LNCAP (cell line): ENCODE results near the gene NVL.

ENCODE experiments used
- TF ChIP-seq, protein P1 (sequence below): fragments of 450-650 bp; IDR thresholded peaks from 2 replicates; pipeline ENCODE4 v1.5.1; 2017; ENCODE audit warnings: mild to moderate bottlenecking

The NVL gene

DNA sequence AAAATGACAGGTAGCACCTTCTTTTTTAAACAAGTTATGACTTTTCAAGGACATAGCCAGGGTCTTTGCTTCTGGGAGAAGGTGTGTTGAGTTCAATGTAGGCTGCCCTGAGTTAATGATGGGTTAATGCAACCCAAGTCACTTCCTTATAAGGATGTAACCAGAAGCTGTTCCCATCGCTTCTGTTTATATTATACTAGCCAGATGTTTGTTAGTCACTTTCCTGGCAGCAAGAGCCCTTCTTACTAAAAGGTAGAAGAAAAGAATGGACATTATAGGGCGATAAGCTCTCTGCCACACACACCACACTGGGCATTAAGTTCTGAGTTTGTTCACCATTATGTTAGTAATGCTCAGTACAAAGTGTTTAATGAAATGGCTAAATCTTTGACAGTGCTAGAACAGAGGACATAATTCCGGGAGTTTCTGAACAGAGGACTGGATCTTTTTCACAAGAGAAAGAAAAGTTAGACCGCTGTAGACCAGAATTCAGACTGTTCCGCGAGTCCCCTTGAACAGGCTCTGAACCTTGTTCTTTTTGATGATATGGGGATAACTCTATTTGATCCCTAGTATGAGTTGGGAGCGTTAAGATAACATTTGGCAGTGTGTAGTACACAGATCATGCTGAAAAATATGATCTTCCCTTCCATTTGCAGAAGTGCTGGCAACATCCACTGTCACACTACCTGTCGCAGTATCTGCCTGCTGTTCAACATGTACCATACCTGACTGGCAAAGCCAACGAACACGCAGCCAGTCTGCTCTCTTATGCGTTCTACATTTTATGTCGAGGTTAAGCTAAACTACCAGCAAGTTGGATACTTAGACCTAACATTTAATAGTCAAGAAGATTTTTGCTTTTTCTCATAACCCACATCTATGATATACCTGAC, 105.9 kb downstream of the NVL start:
- TF ChIP-seq, protein P1, sequence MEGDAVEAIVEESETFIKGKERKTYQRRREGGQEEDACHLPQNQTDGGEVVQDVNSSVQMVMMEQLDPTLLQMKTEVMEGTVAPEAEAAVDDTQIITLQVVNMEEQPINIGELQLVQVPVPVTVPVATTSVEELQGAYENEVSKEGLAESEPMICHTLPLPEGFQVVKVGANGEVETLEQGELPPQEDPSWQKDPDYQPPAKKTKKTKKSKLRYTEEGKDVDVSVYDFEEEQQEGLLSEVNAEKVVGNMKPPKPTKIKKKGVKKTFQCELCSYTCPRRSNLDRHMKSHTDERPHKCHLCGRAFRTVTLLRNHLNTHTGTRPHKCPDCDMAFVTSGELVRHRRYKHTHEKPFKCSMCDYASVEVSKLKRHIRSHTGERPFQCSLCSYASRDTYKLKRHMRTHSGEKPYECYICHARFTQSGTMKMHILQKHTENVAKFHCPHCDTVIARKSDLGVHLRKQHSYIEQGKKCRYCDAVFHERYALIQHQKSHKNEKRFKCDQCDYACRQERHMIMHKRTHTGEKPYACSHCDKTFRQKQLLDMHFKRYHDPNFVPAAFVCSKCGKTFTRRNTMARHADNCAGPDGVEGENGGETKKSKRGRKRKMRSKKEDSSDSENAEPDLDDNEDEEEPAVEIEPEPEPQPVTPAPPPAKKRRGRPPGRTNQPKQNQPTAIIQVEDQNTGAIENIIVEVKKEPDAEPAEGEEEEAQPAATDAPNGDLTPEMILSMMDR: no peak

DNA sequence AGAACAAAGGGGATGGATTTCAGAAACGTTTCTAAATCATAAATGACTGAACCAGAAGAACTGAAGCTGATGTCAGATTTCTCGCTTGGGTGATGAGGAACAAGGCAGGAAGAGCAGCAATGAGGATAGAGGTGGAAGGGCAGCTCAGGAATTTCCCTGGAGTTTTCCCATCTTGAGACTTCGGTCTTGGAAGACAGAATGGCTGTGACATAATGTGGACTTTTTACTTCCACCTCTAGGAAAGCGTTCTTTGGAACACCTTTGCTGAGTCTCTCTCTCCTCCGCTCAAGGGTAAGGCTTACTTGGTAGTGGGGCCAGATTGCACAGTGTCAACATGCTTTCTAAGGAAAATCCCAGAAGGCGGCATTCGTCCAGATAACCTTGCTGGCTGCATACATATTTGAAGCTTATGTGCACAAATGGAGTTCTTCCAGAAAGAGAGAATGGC, 110.3 kb downstream of the NVL start:
- TF ChIP-seq, protein P1: no peak

DNA sequence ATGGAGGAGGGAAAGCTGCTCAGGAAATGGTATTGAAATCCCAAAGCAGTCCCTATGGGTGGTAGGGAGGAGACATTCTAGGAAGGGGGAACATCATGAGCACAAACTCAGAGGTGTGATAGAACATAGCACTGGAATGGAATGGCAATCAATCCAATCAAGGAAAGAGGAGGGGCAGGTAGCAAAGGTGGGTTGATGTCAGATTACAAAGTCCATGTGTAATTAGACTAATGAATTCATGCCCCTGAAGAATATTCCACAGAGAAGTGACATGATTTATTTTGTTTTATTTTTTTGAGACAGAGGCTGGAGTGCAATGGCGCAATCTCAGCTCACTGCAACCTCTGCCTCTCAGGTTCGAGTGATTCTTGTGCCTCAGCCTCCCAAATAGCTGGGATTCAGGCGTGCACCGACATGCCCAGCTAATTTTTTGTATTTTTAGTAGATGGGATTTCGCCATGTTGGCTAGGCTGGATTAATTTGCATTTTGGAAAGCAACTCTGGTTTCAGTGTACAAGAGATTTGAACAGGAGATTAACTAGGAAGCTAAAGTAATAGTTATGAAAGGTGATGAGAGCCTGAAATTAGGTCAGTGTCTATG, 110.9 kb downstream of the NVL start:
- TF ChIP-seq, protein P1: no peak

DNA sequence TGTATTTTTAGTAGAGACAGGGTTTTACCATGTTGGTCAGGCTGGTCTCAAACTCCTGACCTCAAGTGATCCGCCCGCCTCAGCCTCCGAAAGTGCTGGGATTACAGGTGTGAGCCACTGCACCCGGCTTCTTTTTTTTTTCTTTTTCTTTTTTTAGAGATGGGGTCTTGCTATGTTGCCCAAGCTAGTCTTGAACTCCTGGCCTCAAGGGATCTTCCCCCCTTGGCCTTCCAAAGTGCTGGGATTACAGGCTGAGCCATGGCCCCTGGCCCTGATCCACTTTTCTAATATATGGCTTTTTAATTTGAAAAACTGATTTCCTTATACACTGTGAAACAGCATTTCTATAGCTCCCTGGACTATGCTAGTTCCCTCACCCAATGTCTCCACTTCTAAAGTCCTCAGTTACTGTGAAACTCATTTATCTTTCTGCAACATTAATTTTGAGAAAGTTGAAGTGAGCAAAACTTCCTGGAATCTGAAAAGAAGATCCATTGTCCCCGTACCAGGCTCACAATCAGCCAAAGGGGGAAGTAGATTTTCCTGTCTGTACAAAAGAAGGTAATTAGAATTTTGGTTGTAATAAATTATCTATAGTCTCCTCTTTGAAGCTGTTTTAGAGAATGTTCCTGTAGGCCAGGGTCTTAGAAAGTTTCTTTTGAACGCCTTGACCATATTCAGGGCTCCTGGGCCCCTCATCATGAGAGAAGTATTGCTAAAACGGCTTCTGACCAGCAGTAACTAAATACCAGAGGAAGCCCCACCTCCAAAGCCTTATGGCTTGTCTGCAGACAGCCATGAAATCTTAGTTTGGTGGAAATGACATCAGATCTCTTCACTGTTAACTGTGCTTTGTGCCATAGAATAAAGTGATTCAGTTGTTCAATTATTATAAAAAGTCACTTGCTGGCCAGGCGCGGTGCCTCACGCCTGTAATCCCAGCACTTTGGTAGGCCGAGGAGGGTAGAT, 112.0 kb downstream of the NVL start:
- TF ChIP-seq, protein P1: no peak

DNA sequence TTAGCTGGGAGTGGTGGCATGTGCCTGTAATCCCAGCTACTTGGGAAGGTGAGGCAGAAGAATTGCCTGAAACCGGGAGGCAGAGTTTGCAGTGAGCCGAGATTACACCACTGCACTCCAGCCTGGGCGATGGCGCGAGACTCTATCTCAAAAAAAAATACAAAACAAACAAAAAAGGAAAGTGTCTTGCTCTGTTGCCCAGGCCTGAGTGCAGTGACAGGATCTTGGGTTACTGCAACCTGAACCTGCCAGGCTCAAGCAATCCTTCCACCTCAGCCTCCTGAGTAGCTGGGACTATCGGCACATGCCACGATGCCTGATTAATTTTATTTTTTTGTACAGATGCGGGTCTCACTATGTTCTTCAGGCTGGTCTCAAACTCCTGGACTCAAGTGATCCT, 113.6 kb downstream of the NVL start:
- TF ChIP-seq, protein P1: no peak

DNA sequence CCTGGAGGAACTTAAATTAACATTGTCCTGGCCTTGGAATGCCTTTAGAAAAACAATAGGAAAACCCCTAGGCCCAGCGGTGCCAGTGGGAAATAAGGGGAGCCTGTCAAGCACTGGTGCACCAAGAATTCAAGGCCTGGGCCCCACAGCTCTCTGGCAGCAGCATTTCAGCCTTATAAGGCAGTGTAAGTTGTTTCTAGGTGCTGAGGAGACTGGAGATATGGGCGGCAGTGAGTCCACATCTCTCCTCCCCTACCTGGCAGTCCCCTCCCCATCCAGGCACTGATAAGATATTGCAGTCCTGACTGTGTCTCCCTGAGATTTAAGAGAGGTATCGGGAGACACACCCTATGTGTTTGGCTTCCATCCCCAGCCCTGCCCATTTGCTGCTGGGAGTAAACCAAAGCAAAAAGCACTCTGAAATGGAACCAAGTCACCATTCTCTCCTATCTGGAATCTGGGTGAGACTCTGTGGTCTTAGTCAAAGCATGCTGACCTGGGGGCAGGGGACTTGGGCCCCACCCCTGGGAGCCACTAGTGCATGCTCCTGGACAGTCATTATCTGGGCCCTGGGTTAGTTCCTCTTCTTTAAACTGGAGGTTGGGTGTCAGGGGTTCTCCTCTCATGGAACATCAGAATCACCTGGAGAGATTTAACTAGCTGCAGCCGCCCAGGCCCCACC, 116.4 kb downstream of the NVL start:
- TF ChIP-seq, protein P1: no peak
